ENCODE measurements around the gene C11orf65. TPM values are rescaled to one million over a fixed set of nuclear protein-coding genes. Genes with fewer than 3 reads are reported as not detected.

Gene C11orf65
- total and polyA plus RNA-seq, 2 donors (not counting 1 experiment from before 2014, with no cell fraction given), result 0.25 to 1.4 TPM

- Mint-ChIP-seq H3K4me1 (no peaks in the 10 kb centered on the region), H3K27me3 (no peaks in the 10 kb centered on the region), H3K4me3 (no peak overlapping the region), H3K9me3 (ENCODE audit: insufficient read depth) (no peaks in the 10 kb centered on the region), H3K27ac (no peak overlapping the region)
- H3K79me2 ChIP-seq (ENCODE audit: control insufficient read depth, insufficient read depth, low read length), result no peaks in the 10 kb centered on the region
- intact Hi-C loops (cut with micrococcal nuclease), result no loop called here
- DNase-seq (no peak), ATAC-seq (ENCODE audit: low read depth) (no peak)
- POLR2A ChIA-PET, result no interaction called here
- no peak overlapping the region for H3K27ac ChIP-seq (ENCODE audit: low read length in 2 of 2)
- H3K9me3 ChIP-seq (ENCODE audit: control extremely low read depth in 1 of 3, control insufficient read depth in 2 of 3, insufficient read depth in 1 of 3, low read length in 2 of 3), result no peaks in the 10 kb centered on the region
- CTCF ChIA-PET, result interaction anchor here (0.6 kb wide), 1 partner anchor 284 kb away, joined by 3 read pairs; no protein-coding TSS in a partner anchor
- no peak overlapping the region for H3K4me3 ChIP-seq (ENCODE audit: control extremely low read depth in 1 of 5, extremely low read depth in 1 of 5, insufficient read depth in 1 of 5, low read depth in 2 of 5, low read length in 4 of 5)
- H3K27me3 ChIP-seq (replicated peaks in 1 of 4; ENCODE audit: control extremely low read depth in 1 of 4, control insufficient read depth in 3 of 4, insufficient read depth in 4 of 4, low read length in 3 of 4), result no peaks in the 10 kb centered on the region
- no CpG with 5 or more reads among the region's 2 CpGs for WGBS (ENCODE audit: insufficient coverage)
- no peak overlapping the region for H2AFZ ChIP-seq (ENCODE audit: insufficient read depth, low read depth, low read length, poor library complexity, severe bottlenecking)
- H3K4me1 ChIP-seq (ENCODE audit: control insufficient read depth in 2 of 2, insufficient read depth in 2 of 2, low read length in 2 of 2), result no peaks in the 10 kb centered on the region
- no peak overlapping the region for H3K4me2 ChIP-seq (replicated peaks; ENCODE audit: low read depth, low read length, poor library complexity, severe bottlenecking)
- H4K20me1 ChIP-seq (ENCODE audit: control insufficient read depth, insufficient read depth, low read length, poor library complexity, severe bottlenecking), result no peaks in the 10 kb centered on the region
- TF ChIP-seq, protein P1, sequence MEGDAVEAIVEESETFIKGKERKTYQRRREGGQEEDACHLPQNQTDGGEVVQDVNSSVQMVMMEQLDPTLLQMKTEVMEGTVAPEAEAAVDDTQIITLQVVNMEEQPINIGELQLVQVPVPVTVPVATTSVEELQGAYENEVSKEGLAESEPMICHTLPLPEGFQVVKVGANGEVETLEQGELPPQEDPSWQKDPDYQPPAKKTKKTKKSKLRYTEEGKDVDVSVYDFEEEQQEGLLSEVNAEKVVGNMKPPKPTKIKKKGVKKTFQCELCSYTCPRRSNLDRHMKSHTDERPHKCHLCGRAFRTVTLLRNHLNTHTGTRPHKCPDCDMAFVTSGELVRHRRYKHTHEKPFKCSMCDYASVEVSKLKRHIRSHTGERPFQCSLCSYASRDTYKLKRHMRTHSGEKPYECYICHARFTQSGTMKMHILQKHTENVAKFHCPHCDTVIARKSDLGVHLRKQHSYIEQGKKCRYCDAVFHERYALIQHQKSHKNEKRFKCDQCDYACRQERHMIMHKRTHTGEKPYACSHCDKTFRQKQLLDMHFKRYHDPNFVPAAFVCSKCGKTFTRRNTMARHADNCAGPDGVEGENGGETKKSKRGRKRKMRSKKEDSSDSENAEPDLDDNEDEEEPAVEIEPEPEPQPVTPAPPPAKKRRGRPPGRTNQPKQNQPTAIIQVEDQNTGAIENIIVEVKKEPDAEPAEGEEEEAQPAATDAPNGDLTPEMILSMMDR (IDR thresholded peaks at IDR 0.05), result no peak
- no peak for TF ChIP-seq EZH2 (IDR thresholded peaks at IDR 0.05; ENCODE audit: borderline replicate concordance, insufficient read depth, low read depth, low read length, poor library complexity, severe bottlenecking)
- peaks cover 9 to 32% of the 10 kb centered on the region in 2 experiments for H3K36me3 ChIP-seq (replicated peaks in 1 of 2; ENCODE audit: control extremely low read depth in 1 of 2, control insufficient read depth in 1 of 2, extremely low read depth in 1 of 2, insufficient read depth in 2 of 2, low read length in 1 of 2)
- no peak overlapping the region for H3K9ac ChIP-seq (ENCODE audit: low read length)
Measured at GRCh38 chr11:108364159-108364558, 103.2 kb downstream of the C11orf65 start.

- Mint-ChIP-seq H3K4me3 (no peak overlapping the region), H3K4me1 (no peaks in the 10 kb centered on the region), H3K27ac (no peak overlapping the region), H3K9me3 (ENCODE audit: insufficient read depth) (no peaks in the 10 kb centered on the region), H3K27me3 (no peaks in the 10 kb centered on the region)
- Histone ChIP-seq H3K9ac (ENCODE audit: low read length) (no peak overlapping the region), H3K36me3 (replicated peaks in 1 of 2; ENCODE audit: control extremely low read depth in 1 of 2, control insufficient read depth in 1 of 2, extremely low read depth in 1 of 2, insufficient read depth in 2 of 2, low read length in 1 of 2) (peaks cover 37 to 91% of the 10 kb centered on the region in 2 experiments), H3K9me3 (ENCODE audit: control extremely low read depth in 1 of 3, control insufficient read depth in 2 of 3, insufficient read depth in 1 of 3, low read length in 2 of 3) (peaks cover 0 to 3% (median 0%) of the 10 kb centered on the region in 3 donors), H3K27ac (ENCODE audit: low read length in 2 of 2) (no peak overlapping the region), H3K4me2 (replicated peaks; ENCODE audit: low read depth, low read length, poor library complexity, severe bottlenecking) (no peak overlapping the region), H3K79me2 (ENCODE audit: control insufficient read depth, insufficient read depth, low read length) (no peaks in the 10 kb centered on the region), H3K4me1 (ENCODE audit: control insufficient read depth in 2 of 2, insufficient read depth in 2 of 2, low read length in 2 of 2) (no peaks in the 10 kb centered on the region), H3K4me3 (ENCODE audit: control extremely low read depth in 1 of 5, extremely low read depth in 1 of 5, insufficient read depth in 1 of 5, low read depth in 2 of 5, low read length in 4 of 5) (no peak overlapping the region), H4K20me1 (ENCODE audit: control insufficient read depth, insufficient read depth, low read length, poor library complexity, severe bottlenecking) (no peaks in the 10 kb centered on the region), H3K27me3 (replicated peaks in 1 of 4; ENCODE audit: control extremely low read depth in 1 of 4, control insufficient read depth in 3 of 4, insufficient read depth in 4 of 4, low read length in 3 of 4) (no peaks in the 10 kb centered on the region), H2AFZ (ENCODE audit: insufficient read depth, low read depth, low read length, poor library complexity, severe bottlenecking) (no peak overlapping the region)
- no peak for TF ChIP-seq EZH2 (IDR thresholded peaks at IDR 0.05; ENCODE audit: borderline replicate concordance, insufficient read depth, low read depth, low read length, poor library complexity, severe bottlenecking)
- no peak for ATAC-seq (ENCODE audit: low read depth)
- intact Hi-C loops (cut with micrococcal nuclease), result no loop called here
- no peak for DNase-seq
- ChIA-PET POLR2A (no interaction called here), CTCF (interaction anchor here (0.7 kb wide), 1 partner anchor 9 kb away, joined by 3 read pairs; no protein-coding TSS in a partner anchor)
Measured at GRCh38 chr11:108351468-108351867, 115.9 kb downstream of the C11orf65 start.
